ENCODE results near the gene FOXK2. TPM values are rescaled to one million over a fixed set of nuclear protein-coding genes. Genes with fewer than 3 reads are reported as not detected.
A peak's percentile ranks its signal among the peaks of the same experiment; 100 is the strongest.

Gene FOXK2
- total RNA-seq, 1 donor from 2014 or later, result 49.5 TPM

- no peak overlapping the region for H3K27ac Mint-ChIP-seq (ENCODE audit: unreplicated experiment)
Observed at GRCh38 chr17:82596296-82596695, 76.8 kb downstream of the FOXK2 start.

GRCh38 chr17:82596837-82597672 lies 77.5 kb downstream of the FOXK2 start:
- no peak for TF ChIP-seq CTCF (IDR thresholded peaks at IDR 0.05)
- Mint-ChIP-seq H3K27me3 (ENCODE audit: low read depth) (no peaks in the 10 kb centered on the region), H3K4me1 (ENCODE audit: low read depth) (peaks cover 22% of the 10 kb centered on the region), H3K27ac (ENCODE audit: unreplicated experiment) (no peak overlapping the region), H3K36me3 (ENCODE audit: low read depth) (peaks cover 8% of the 10 kb centered on the region), H3K4me3 (ENCODE audit: unreplicated experiment) (no peak overlapping the region), H3K9me3 (ENCODE audit: low read depth) (no peaks in the 10 kb centered on the region)
- DNase-seq (ENCODE audit: low spot score), result no peak

More at GRCh38 chr17:82596296-82596695, 76.8 kb downstream of the FOXK2 start:
- H3K27me3 Mint-ChIP-seq (ENCODE audit: low read depth), result no peaks in the 10 kb centered on the region
- H3K36me3 Mint-ChIP-seq (ENCODE audit: low read depth), result peaks cover 4% of the 10 kb centered on the region
- no peak overlapping the region for H3K4me3 Mint-ChIP-seq (ENCODE audit: unreplicated experiment)
- no peaks in the 10 kb centered on the region for H3K9me3 Mint-ChIP-seq (ENCODE audit: low read depth)
- H3K4me1 Mint-ChIP-seq (ENCODE audit: low read depth), result peaks cover 22% of the 10 kb centered on the region
- DNase-seq (ENCODE audit: low spot score), result no peak
- TF ChIP-seq CTCF (IDR thresholded peaks at IDR 0.05), result no peak

GRCh38 chr17:82598256-82599119 lies 79.0 kb downstream of the FOXK2 start:
- no peaks in the 10 kb centered on the region for H3K27me3 Mint-ChIP-seq (ENCODE audit: low read depth)
- peaks cover 21% of the 10 kb centered on the region for H3K4me1 Mint-ChIP-seq (ENCODE audit: low read depth)
- peaks cover 19% of the 10 kb centered on the region for H3K36me3 Mint-ChIP-seq (ENCODE audit: low read depth)
- H3K27ac Mint-ChIP-seq (ENCODE audit: unreplicated experiment), result no peak overlapping the region
- no peak for TF ChIP-seq CTCF (IDR thresholded peaks at IDR 0.05)
- no peaks in the 10 kb centered on the region for H3K9me3 Mint-ChIP-seq (ENCODE audit: low read depth)
- peak; percentile 64 for DNase-seq (ENCODE audit: low spot score)
- no peak overlapping the region for H3K4me3 Mint-ChIP-seq (ENCODE audit: unreplicated experiment)

- peak; percentile 87 for DNase-seq (ENCODE audit: low spot score)
- no peak overlapping the region for H3K4me3 Mint-ChIP-seq (ENCODE audit: unreplicated experiment)
- peak overlapping the region; percentile 41 for H3K27ac Mint-ChIP-seq (ENCODE audit: unreplicated experiment)
Observed at GRCh38 chr17:82599674-82600661, 80.4 kb downstream of the FOXK2 start.

More at GRCh38 chr17:82599674-82600661, 80.4 kb downstream of the FOXK2 start:
- TF ChIP-seq CTCF (IDR thresholded peaks at IDR 0.05), result no peak
- Mint-ChIP-seq H3K36me3 (ENCODE audit: low read depth) (peaks cover 28% of the 10 kb centered on the region), H3K4me1 (ENCODE audit: low read depth) (peaks cover 16% of the 10 kb centered on the region), H3K27me3 (ENCODE audit: low read depth) (no peaks in the 10 kb centered on the region), H3K9me3 (ENCODE audit: low read depth) (no peaks in the 10 kb centered on the region)
